A549 (cell line): Measurements from ENCODE around the gene USP9X. TPM values are rescaled to one million over a fixed set of nuclear protein-coding genes. Genes with fewer than 3 reads are reported as not detected.

Experiments
- ATAC-seq, 2 experiments: fragments of 200-7000 bp in 1 of 2; fragments of >200 bp in 1 of 2; cut with Nextera tagmentation in 1 of 2; cut with Tn5 transposase in 1 of 2; 3 replicates each; pipeline versions ENCODE4 v1.8.0 to v1.9.1; 2018 to 2020; ENCODE audit warnings: mild to moderate bottlenecking in 1 of 2, moderate library complexity in 1 of 2
- CTCF ChIA-PET: fragments of 300-600 bp; sonication (Branson Sonifier 250); formaldehyde crosslinking; extraction: SDS; loops from one replicate; lab custom pipeline; 2021; ENCODE audit warnings: antibody characterized with exemption, inconsistent platforms; lab: Yijun Ruan, JAX
- POLR2A ChIA-PET: fragments of 350-600 bp; formaldehyde crosslinking; extraction: SDS; loops from one replicate; lab custom pipeline; 2021; ENCODE audit warnings: antibody characterized with exemption, inconsistent platforms; lab: Yijun Ruan, JAX
- DNase-seq, 2 experiments: peaks; one replicate each; pipeline versions ENCODE4 v3.0.0 to v3.0.0-alpha.2; 2011 to 2016; ENCODE audit warnings: low read depth in 1 of 2, low spot score in 1 of 2
- FAIRE-seq: peaks from 2 replicates; lab custom pipeline; 2011; peaks lifted over from hg19 to GRCh38; lab: Jason Lieb, UNC
- H3K27ac ChIP-seq, 2 experiments: fragments of >200 bp; sonication (Bioruptor Twin); formaldehyde crosslinking; 3 replicates each; pipeline ENCODE4 v1.5.1; 2016 to 2017
- H3K4me1 ChIP-seq: fragments of >200 bp; sonication (Bioruptor Twin); formaldehyde crosslinking; 3 replicates; pipeline ENCODE4 v1.6.1; 2016
- H3K4me2 ChIP-seq: fragments of >200 bp; sonication (Bioruptor Twin); formaldehyde crosslinking; 3 replicates; pipeline ENCODE4 v1.6.1; 2016
- H3K4me3 ChIP-seq: fragments of >200 bp; sonication (Bioruptor Twin); formaldehyde crosslinking; 3 replicates; pipeline ENCODE4 v1.5.1; 2016
- H3K9me3 ChIP-seq: fragments of >200 bp; sonication (Bioruptor Twin); formaldehyde crosslinking; 3 replicates; pipeline ENCODE4 v1.6.1; 2016
- BCL3 ChIP-seq: fragments of >200 bp; sonication (Bioruptor Twin); formaldehyde crosslinking; IDR thresholded peaks from 3 replicates; pipeline ENCODE4 v1.6.1; 2016
- CEBPB ChIP-seq, 2 experiments: fragments of >200 bp in 1 of 2; sonication (Bioruptor Twin) in 1 of 2; formaldehyde crosslinking in 1 of 2; IDR thresholded peaks; 2 replicates each; pipeline ENCODE4 v1.6.1; 2012 to 2016
- CHD2 ChIP-seq: fragments of 150-350 bp; IDR thresholded peaks from 2 replicates; pipeline ENCODE4 v1.6.1; 2014; ENCODE audit warnings: low read length; ENCODE audit not compliant: partially characterized antibody
- E2F6 ChIP-seq: IDR thresholded peaks from 2 replicates; pipeline ENCODE4 v1.6.1; 2012; ENCODE audit warnings: low read depth, borderline replicate concordance
- ELK1 ChIP-seq: fragments of 150-350 bp; IDR thresholded peaks from 2 replicates; pipeline ENCODE4 v1.6.1; 2014; ENCODE audit warnings: low read depth, mild to moderate bottlenecking, low read length
- EP300 ChIP-seq, 2 experiments: fragments of >200 bp; sonication (Bioruptor Twin); formaldehyde crosslinking; IDR thresholded peaks; 2 replicates in 1 of 2; 3 replicates in 1 of 2; pipeline ENCODE4 v1.6.1; 2016 to 2017
- HEYL ChIP-seq: fragments of 250-450 bp; sonication (Bioruptor Pico); IDR thresholded peaks from 2 replicates; pipeline ENCODE4 v1.8.0; 2021; ENCODE audit warnings: mild to moderate bottlenecking, moderate library complexity
- HOXB13 ChIP-seq: fragments of 250-450 bp; sonication (Bioruptor Pico); IDR thresholded peaks from 2 replicates; pipeline ENCODE4 v1.5.0; 2020; ENCODE audit warnings: low read depth, mild to moderate bottlenecking, moderate library complexity
- HOXB5 ChIP-seq: fragments of 250-450 bp; sonication (Bioruptor Pico); IDR thresholded peaks from 2 replicates; pipeline ENCODE4 v1.5.0; 2020; ENCODE audit warnings: mild to moderate bottlenecking, moderate library complexity
- KDM5A ChIP-seq: fragments of 200-600 bp; sonication (generic); IDR thresholded peaks from 2 replicates; pipeline ENCODE4 v1.6.1; 2016; ENCODE audit warnings: antibody characterized with exemption, mild to moderate bottlenecking
- MAZ ChIP-seq: fragments of 150-350 bp; IDR thresholded peaks from 2 replicates; pipeline ENCODE4 v1.6.1; 2014; ENCODE audit warnings: antibody characterized with exemption, low read depth, low read length, borderline replicate concordance
- NFE2L2 ChIP-seq: fragments of 150-350 bp; conservative IDR thresholded peaks from 2 replicates; pipeline ENCODE4 v1.6.1; 2014; ENCODE audit warnings: low read length
- NR3C1 ChIP-seq: fragments of >200 bp; sonication (Bioruptor Twin); formaldehyde crosslinking; IDR thresholded peaks from 3 replicates; pipeline ENCODE4 v1.6.1; 2017
- PHF8 ChIP-seq: fragments of 200-600 bp; sonication (generic); IDR thresholded peaks from 2 replicates; pipeline ENCODE4 v1.6.1; 2016; ENCODE audit warnings: low read depth, mild to moderate bottlenecking, antibody characterized with exemption, moderate library complexity, borderline replicate concordance
- POLR2A ChIP-seq: IDR thresholded peaks from 2 replicates; pipeline ENCODE4 v1.6.1; 2012; ENCODE audit warnings: mild to moderate bottlenecking, low read length
- POLR2AphosphoS2 ChIP-seq: conservative IDR thresholded peaks from 2 replicates; pipeline ENCODE4 v1.6.1; 2012; ENCODE audit warnings: low read length, improper control_type of control experiment, inconsistent platforms
- RARB ChIP-seq: fragments of 250-450 bp; sonication (Bioruptor Pico); IDR thresholded peaks from 2 replicates; pipeline ENCODE4 v1.8.0; 2021; ENCODE audit warnings: mild to moderate bottlenecking, moderate library complexity
- RCOR1 ChIP-seq: fragments of 150-350 bp; IDR thresholded peaks from 2 replicates; pipeline ENCODE4 v1.6.1; 2014; ENCODE audit warnings: antibody characterized with exemption, low read length, low read depth
- RFX5 ChIP-seq: fragments of 450-650 bp; IDR thresholded peaks from 2 replicates; pipeline ENCODE4 v1.7.1; 2014; ENCODE audit warnings: antibody characterized with exemption, mild to moderate bottlenecking, moderate library complexity
- TFCP2L1 ChIP-seq: fragments of 250-450 bp; sonication (Bioruptor Pico); IDR thresholded peaks from 2 replicates; pipeline ENCODE4 v1.5.0; 2021; ENCODE audit warnings: mild to moderate bottlenecking
- WGBS: methylation state at CpG from one replicate; pipeline ENCODE4 v1.1.6; 2017; ENCODE audit errors: missing lambda C conversion rate; 5-methylcytosine and 5-hydroxymethylcytosine counted together
- polyA plus RNA-seq, 4 experiments: library from polyadenylated mRNA; depleted of rRNA in 3 of 4; stranded (reverse); fragments of >200 nt; fragmentation: RNase III in 1 of 4; extraction: RNeasy Plus Mini Kit Qiagen cat#74134 plus additional on column Dnase treatment in 1 of 4; gene quantifications; 2 replicates in 3 of 4; 3 replicates in 1 of 4; pipeline ENCODE4 v1.2.3, GENCODE V29; 2011 to 2017

Gene USP9X
- polyA plus RNA-seq, 2 of the 4 experiments (the other 2 are of a cell fraction): 30.7 to 70.4 TPM

- Histone ChIP-seq H3K4me3 (no peak overlapping the region), H3K4me2 (peak overlapping the region; percentile 33; the same call in 2 of the 3 replicates), H3K4me1 (peaks cover 61% of the 10 kb centered on the region), H3K9me3 (no peaks in the 10 kb centered on the region), H3K27ac (no peak overlapping the region)
- DNase-seq: no peak
- ATAC-seq: 0 out of 6 replicates have a peak, but pooled peaks of 1 of the 2 experiments have one; percentile 27
- peak; percentile 78 for FAIRE-seq
- ChIA-PET POLR2A (no interaction called here), CTCF (interaction anchor here (1.0 to 1.6 kb wide), 2 partner anchors 20 to 217 kb away, joined by 3 to 10 read pairs; no protein-coding TSS in a partner anchor)
- no peak for TF ChIP-seq NFE2L2
- WGBS: 76% methylated on average over 1 of the region's 1 CpG
These were observed 9.9 kb downstream of the USP9X start for GRCh38 chrX:41095174-41095573.

- Histone ChIP-seq H3K27ac (no peak overlapping the region), H3K9me3 (no peaks in the 10 kb centered on the region), H3K4me3 (no peak overlapping the region), H3K4me2 (peak overlapping the region; percentile 33; the same call in 2 of the 3 replicates), H3K4me1 (peaks cover 54% of the 10 kb centered on the region)
- TF ChIP-seq POLR2A (no peak), HEYL (CRISPR knock-in tag) (no peak), HOXB5 (CRISPR knock-in tag) (no peak), CHD2 (no peak), ELK1 (no peak), PHF8 (no peak), RFX5 (no peak), TFCP2L1 (no peak), CEBPB (IDR thresholded peaks at IDR 0.05) (no peak), RARB (no peak), EP300 (IDR thresholded peaks at IDR 0.05) (no peak)
- ATAC-seq: peak in 1 of 2 experiments; percentile 24; a peak in 2 of 6 replicates
- DNase-seq: no peak
- ChIA-PET POLR2A (interaction anchor here (1.7 kb wide), 1 partner anchor 11 kb away, joined by 6 read pairs; the partner anchor contains the start of gene USP9X), CTCF (interaction anchor here (0.6 to 1.6 kb wide), 4 partner anchors 19 to 522 kb away, joined by 3 to 10 read pairs (median 4); no protein-coding TSS in a partner anchor)
- FAIRE-seq: no peak
- WGBS: 85% methylated on average over 2 of the region's 2 CpGs
These were observed 10.7 kb downstream of the USP9X start for GRCh38 chrX:41095908-41096307.

- 80% methylated on average over 6 of the region's 7 CpGs for WGBS
- H3K27ac ChIP-seq: 0 out of 6 replicates have a peak overlapping the region, but pooled peaks of 1 of the 2 experiments have one; percentile 24
- ATAC-seq: no peak
- no peak for TF ChIP-seq E2F6
- no peak for TF ChIP-seq EP300 (IDR thresholded peaks at IDR 0.05)
- TF ChIP-seq TFCP2L1: no peak
- no peak for TF ChIP-seq RCOR1
- no peak for TF ChIP-seq MAZ
- TF ChIP-seq, all 56 proteins: peak for 0
- ChIA-PET CTCF (interaction anchor here (0.6 to 1.6 kb wide), 4 partner anchors 18 to 523 kb away, joined by 3 to 10 read pairs (median 4); no protein-coding TSS in a partner anchor), POLR2A (interaction anchor here (1.7 kb wide), 1 partner anchor 11 kb away, joined by 6 read pairs; the partner anchor contains the start of gene USP9X)
- Histone ChIP-seq H3K9me3 (no peaks in the 10 kb centered on the region), H3K4me3 (no peak overlapping the region), H3K4me1 (peaks cover 49% of the 10 kb centered on the region), H3K4me2 (peak overlapping the region; percentile 33; the same call in 2 of the 3 replicates)
- FAIRE-seq (no peak), DNase-seq (no peak)
These were observed 11.2 kb downstream of the USP9X start for GRCh38 chrX:41096339-41096955.

GRCh38 chrX:41097326-41097725 lies 12.1 kb downstream of the USP9X start:
- ChIA-PET POLR2A (interaction anchor here (1.7 kb wide), 1 partner anchor 12 kb away, joined by 6 read pairs; the partner anchor contains the start of gene USP9X), CTCF (interaction anchor here (0.6 to 1.3 kb wide), 2 partner anchors 18 to 60 kb away, joined by 4 to 6 read pairs; no protein-coding TSS in a partner anchor)
- FAIRE-seq (no peak), DNase-seq (no peak), ATAC-seq (no peak)
- H3K4me3 ChIP-seq: no peak overlapping the region
- H3K27ac ChIP-seq: no peak overlapping the region
- TF ChIP-seq NR3C1: no peak
- TF ChIP-seq BCL3: no peak
- no peak for TF ChIP-seq POLR2AphosphoS2
- TF ChIP-seq KDM5A: no peak
- no peak for TF ChIP-seq HOXB13 (CRISPR knock-in tag)
- H3K4me2 ChIP-seq: peak overlapping the region; percentile 33; the same call in 2 of the 3 replicates
- H3K4me1 ChIP-seq: peaks cover 42% of the 10 kb centered on the region
- no peaks in the 10 kb centered on the region for H3K9me3 ChIP-seq
